HCEC 1CT (cell line): ENCODE measurements around the gene ZNF518A.
"Not testable (repeated sequence)": the region's sequence is repeated elsewhere in the genome, so short reads cannot be mapped to it uniquely, and the experiment has no call there.

Experiments used
- DNase-seq: peaks from one replicate; pipeline ENCODE4 v3.0.0-alpha.2; 2017

ZNF518A gene

GRCh38 chr10:96137567-96137966 is 7.5 kb downstream of the ZNF518A start:
- DNase-seq: no peak

GRCh38 chr10:96138102-96138501 is 8.0 kb downstream of the ZNF518A start:
- no peak for DNase-seq

GRCh38 chr10:96152437-96152836 is 22.3 kb downstream of the ZNF518A start:
- DNase-seq: no peak

GRCh38 chr10:96153070-96153469 is 23.0 kb downstream of the ZNF518A start:
- DNase-seq: no peak

- DNase-seq: no peak
Measured at GRCh38 chr10:96165726-96166125, 35.6 kb downstream of the ZNF518A start.

GRCh38 chr10:96168546-96168945 is 38.4 kb downstream of the ZNF518A start:
- DNase-seq: no peak

GRCh38 chr10:96170230-96170629 is 40.1 kb downstream of the ZNF518A start:
- DNase-seq: no peak

GRCh38 chr10:96172666-96173065 is 42.6 kb downstream of the ZNF518A start:
- DNase-seq: no peak

- DNase-seq: no peak
Measured at GRCh38 chr10:96176985-96177384, 46.9 kb downstream of the ZNF518A start.

- no peak for DNase-seq
Measured at GRCh38 chr10:96188421-96188820, 58.3 kb downstream of the ZNF518A start.

- DNase-seq: no peak
Measured at GRCh38 chr10:96188916-96189315, 58.8 kb downstream of the ZNF518A start.

- DNase-seq: not testable (repeated sequence)
Measured at GRCh38 chr10:96189505-96189904, 59.4 kb downstream of the ZNF518A start.

- DNase-seq: no peak
Measured at GRCh38 chr10:96201525-96201924, 71.4 kb downstream of the ZNF518A start.

GRCh38 chr10:96205580-96205979 is 75.5 kb downstream of the ZNF518A start:
- DNase-seq: no peak

GRCh38 chr10:96208271-96208670 is 78.2 kb downstream of the ZNF518A start:
- no peak for DNase-seq

GRCh38 chr10:96208946-96209345 is 78.8 kb downstream of the ZNF518A start:
- DNase-seq: no peak

GRCh38 chr10:96211764-96212163 is 81.7 kb downstream of the ZNF518A start:
- DNase-seq: no peak

GRCh38 chr10:96212911-96213310 is 82.8 kb downstream of the ZNF518A start:
- DNase-seq: no peak
